IPS DF 6.9 (cell line): ENCODE measurements around the gene B3GALT5.

Source experiments
- DNase-seq: peaks from one replicate; pipeline ENCODE4 v3.0.0-alpha.2; 2013; ENCODE audit warnings: low read depth, low spot score
- H3K27ac ChIP-seq: one replicate; pipeline ENCODE4 v1.5.1; 2013; ENCODE audit warnings: low read length, control low read depth
- H3K27me3 ChIP-seq: 2 replicates; pipeline ENCODE4 v1.6.1; 2013; ENCODE audit warnings: mild to moderate bottlenecking, low read length; ENCODE audit not compliant: control insufficient read depth, insufficient read depth
- H3K36me3 ChIP-seq: 2 replicates; pipeline ENCODE4 v1.6.1; 2013; ENCODE audit warnings: low read length; ENCODE audit not compliant: control insufficient read depth, insufficient read depth
- H3K4me1 ChIP-seq: 2 replicates; pipeline ENCODE4 v1.6.1; 2013; ENCODE audit warnings: low read length; ENCODE audit not compliant: control insufficient read depth, insufficient read depth
- H3K4me3 ChIP-seq: 2 replicates; pipeline ENCODE4 v1.5.1; 2013; ENCODE audit warnings: mild to moderate bottlenecking, low read length
- H3K9me3 ChIP-seq: 2 replicates; pipeline ENCODE4 v1.6.1; 2013; ENCODE audit warnings: low read length, inconsistent platforms; ENCODE audit not compliant: control insufficient read depth, insufficient read depth
- WGBS: extraction: QIAGEN DNeasy Blood & Tissue Kit; methylation state at CpG from one replicate; pipeline ENCODE4 v1.1.7; 2013; ENCODE audit warnings: mixed read lengths, missing lambda C conversion rate; ENCODE audit not compliant: insufficient read length, insufficient coverage; 5-methylcytosine and 5-hydroxymethylcytosine counted together

The B3GALT5 gene

DNA sequence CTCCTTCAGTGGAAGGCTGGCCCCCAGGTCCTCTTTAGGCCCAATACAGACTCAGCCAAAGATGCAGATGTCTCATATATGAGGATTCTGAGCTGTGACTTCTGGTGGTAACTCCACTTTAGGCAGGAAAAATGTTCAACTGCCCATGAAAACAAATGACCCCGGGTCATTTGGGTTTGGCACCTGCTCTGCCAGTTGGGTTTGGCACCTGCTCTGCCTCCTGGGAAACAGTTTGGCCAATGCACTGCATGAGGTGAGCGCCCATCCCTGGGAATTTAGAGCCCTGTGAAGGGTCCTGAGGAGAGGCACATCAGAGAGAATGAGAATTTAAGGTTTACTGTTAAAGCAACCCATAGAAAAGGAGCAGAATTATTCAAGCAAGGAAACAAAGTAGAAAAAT is 45.3 kb downstream of the B3GALT5 start:
- Histone ChIP-seq H3K27me3 (no peaks in the 10 kb centered on the region), H3K9me3 (no peaks in the 10 kb centered on the region), H3K36me3 (peaks cover 10% of the 10 kb centered on the region), H3K4me3 (no peak overlapping the region), H3K27ac (no peak overlapping the region), H3K4me1 (peaks cover 2% of the 10 kb centered on the region; the same call in 1 of the 2 replicates)
- no peak for DNase-seq
- WGBS: no CpG with 5 or more reads among the region's 2 CpGs

DNA sequence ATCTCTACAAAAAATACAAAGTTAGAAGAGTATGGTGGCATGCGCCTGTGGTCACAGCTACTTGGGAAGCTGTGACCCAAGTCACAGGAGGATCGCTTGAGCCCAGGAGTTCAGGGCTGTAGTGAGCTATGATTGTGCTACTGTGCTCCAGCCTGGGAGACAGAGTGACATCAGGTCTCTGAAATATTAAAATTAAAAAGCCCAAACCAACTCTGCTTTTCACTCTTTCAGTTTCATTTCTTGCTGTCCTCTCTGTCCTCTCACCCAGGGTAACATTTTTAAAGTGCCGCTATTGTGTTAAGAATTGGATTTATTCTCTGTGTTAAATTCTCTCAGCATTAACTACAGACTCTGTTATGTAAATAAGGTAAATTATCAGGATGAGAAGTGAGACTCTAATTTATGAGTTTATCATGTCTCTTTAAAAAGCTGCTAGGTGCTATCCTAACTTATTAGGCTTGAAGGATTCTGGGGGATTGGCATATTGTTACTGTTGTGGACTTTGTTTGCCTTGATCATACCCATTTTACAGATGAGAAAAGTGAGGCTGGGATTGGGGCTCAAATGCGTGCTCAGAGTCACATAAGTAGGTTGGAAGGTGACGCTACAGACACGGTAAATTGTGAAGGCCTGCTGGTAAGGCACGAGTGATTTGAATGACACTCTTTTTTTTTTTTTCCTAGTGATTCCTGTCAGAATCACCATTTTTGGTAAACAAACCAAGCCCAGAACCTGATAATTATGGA is 46.5 kb downstream of the B3GALT5 start:
- no peak for DNase-seq
- Histone ChIP-seq H3K27me3 (no peaks in the 10 kb centered on the region), H3K36me3 (peaks cover 14% of the 10 kb centered on the region), H3K9me3 (no peaks in the 10 kb centered on the region), H3K27ac (no peak overlapping the region), H3K4me3 (no peak overlapping the region), H3K4me1 (peaks cover 2% of the 10 kb centered on the region; the same call in 1 of the 2 replicates)
- WGBS: no CpG with 5 or more reads among the region's 7 CpGs

- DNase-seq: no peak
- Histone ChIP-seq H3K4me1 (peaks cover 2% of the 10 kb centered on the region; the same call in 1 of the 2 replicates), H3K4me3 (no peak overlapping the region), H3K27ac (no peak overlapping the region), H3K9me3 (no peaks in the 10 kb centered on the region), H3K36me3 (peaks cover 13% of the 10 kb centered on the region), H3K27me3 (no peaks in the 10 kb centered on the region)
- no CpG with 5 or more reads among the region's 17 CpGs for WGBS
These were observed 47.6 kb downstream of the B3GALT5 start for GRCh38 chr21:39660191-39660980.

- no peak overlapping the region for H3K27ac ChIP-seq
- no peaks in the 10 kb centered on the region for H3K27me3 ChIP-seq
- no peak overlapping the region for H3K4me3 ChIP-seq
- DNase-seq: no peak
- peaks cover 2% of the 10 kb centered on the region; the same call in 1 of the 2 replicates for H3K4me1 ChIP-seq
- no peaks in the 10 kb centered on the region for H3K9me3 ChIP-seq
- WGBS: no CpG with 5 or more reads among the region's 18 CpGs
- peaks cover 13% of the 10 kb centered on the region for H3K36me3 ChIP-seq
These were observed 48.4 kb downstream of the B3GALT5 start for GRCh38 chr21:39661121-39661520.

- H3K36me3 ChIP-seq: peaks cover 11% of the 10 kb centered on the region
- H3K9me3 ChIP-seq: no peaks in the 10 kb centered on the region
- H3K27me3 ChIP-seq: no peaks in the 10 kb centered on the region
- H3K4me1 ChIP-seq: peaks cover 2% of the 10 kb centered on the region; the same call in 1 of the 2 replicates
- no CpG with 5 or more reads among the region's 9 CpGs for WGBS
- H3K4me3 ChIP-seq: no peak overlapping the region
- H3K27ac ChIP-seq: no peak overlapping the region
- DNase-seq: no peak
These were observed 49.0 kb downstream of the B3GALT5 start for GRCh38 chr21:39661740-39662139.

DNA sequence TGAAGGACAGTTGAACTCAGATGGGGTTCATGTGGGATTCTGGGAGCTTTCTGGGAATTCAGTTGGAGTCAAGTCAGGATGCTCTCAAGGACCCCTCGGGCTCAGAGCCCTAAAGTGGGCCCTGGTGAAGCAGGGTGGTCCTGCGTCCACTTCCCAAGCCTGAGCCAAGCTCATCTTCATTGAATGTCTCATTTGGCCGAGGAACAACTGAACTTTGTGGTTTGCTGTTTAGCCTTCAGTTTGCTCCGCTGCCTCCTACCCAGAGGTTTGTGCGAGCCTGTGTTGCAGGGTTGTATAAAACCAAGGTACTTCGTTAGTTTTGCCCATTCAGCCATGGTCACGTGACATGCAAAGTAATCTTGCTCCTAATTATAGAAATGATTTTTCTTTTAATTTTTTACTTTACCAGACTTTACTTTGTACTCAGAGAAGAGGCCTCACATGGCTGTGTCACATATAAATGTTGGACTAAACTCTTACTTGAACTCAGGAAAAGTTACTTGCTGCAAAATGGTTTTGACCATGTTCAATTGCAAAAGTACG is 49.7 kb downstream of the B3GALT5 start:
- Histone ChIP-seq H3K4me1 (peaks cover 2% of the 10 kb centered on the region; the same call in 1 of the 2 replicates), H3K27me3 (no peaks in the 10 kb centered on the region), H3K4me3 (no peak overlapping the region), H3K9me3 (no peaks in the 10 kb centered on the region), H3K36me3 (peaks cover 11% of the 10 kb centered on the region), H3K27ac (no peak overlapping the region)
- no peak for DNase-seq
- WGBS: no CpG with 5 or more reads among the region's 8 CpGs

- no peaks in the 10 kb centered on the region for H3K27me3 ChIP-seq
- DNase-seq: no peak
- no CpG with 5 or more reads among the region's 10 CpGs for WGBS
- no peak overlapping the region for H3K27ac ChIP-seq
- no peaks in the 10 kb centered on the region for H3K4me1 ChIP-seq
- H3K9me3 ChIP-seq: no peaks in the 10 kb centered on the region
- H3K36me3 ChIP-seq: peaks cover 11% of the 10 kb centered on the region
- H3K4me3 ChIP-seq: no peak overlapping the region
These were observed 50.3 kb downstream of the B3GALT5 start for GRCh38 chr21:39663066-39663465.

DNA sequence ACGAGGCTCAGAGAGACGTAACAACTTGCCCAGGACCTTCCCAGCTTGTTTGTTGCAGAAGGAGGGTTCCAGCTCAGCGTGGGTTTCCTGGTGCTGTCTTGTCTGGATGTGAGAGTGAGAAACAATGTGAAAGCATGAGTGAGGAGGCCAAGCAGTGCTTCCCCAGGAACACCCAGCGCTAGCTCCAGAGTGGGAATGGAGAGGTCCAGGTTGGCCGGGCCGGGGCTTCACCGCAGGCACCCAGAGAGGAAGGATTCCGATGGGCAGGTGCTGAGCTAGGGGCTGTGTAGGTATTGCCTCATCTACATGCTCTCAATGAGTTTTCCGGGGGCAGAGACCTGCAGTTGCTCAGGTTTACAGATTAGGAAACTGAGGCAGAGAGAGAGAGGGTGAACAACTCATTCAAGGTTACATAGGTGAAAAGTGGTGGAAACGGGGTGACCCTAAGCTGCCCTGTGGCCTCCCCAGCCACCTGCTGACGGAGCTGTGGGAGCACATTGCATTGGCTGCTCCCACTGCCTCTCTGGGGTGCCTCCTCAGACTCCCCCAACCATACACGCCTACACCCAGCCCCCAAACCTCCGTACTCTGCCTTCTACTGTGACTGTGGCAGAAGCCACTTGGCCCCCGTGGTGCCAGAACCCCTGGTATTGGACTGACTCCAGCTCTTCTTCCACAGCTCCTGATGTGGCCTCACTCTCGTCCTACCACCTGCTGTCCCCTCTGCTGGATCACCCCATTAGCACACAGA is 51.2 kb downstream of the B3GALT5 start:
- WGBS: no CpG with 5 or more reads among the region's 15 CpGs
- Histone ChIP-seq H3K27me3 (no peaks in the 10 kb centered on the region), H3K4me3 (no peak overlapping the region), H3K4me1 (no peaks in the 10 kb centered on the region), H3K27ac (no peak overlapping the region), H3K9me3 (no peaks in the 10 kb centered on the region), H3K36me3 (peaks cover 11% of the 10 kb centered on the region)
- no peak for DNase-seq

GRCh38 chr21:39664586-39664985 is 51.8 kb downstream of the B3GALT5 start:
- H3K9me3 ChIP-seq: no peaks in the 10 kb centered on the region
- no peak overlapping the region for H3K4me3 ChIP-seq
- no peaks in the 10 kb centered on the region for H3K4me1 ChIP-seq
- no peak for DNase-seq
- peaks cover 11% of the 10 kb centered on the region for H3K36me3 ChIP-seq
- no CpG with 5 or more reads among the region's 12 CpGs for WGBS
- no peaks in the 10 kb centered on the region for H3K27me3 ChIP-seq
- no peak overlapping the region for H3K27ac ChIP-seq

DNA sequence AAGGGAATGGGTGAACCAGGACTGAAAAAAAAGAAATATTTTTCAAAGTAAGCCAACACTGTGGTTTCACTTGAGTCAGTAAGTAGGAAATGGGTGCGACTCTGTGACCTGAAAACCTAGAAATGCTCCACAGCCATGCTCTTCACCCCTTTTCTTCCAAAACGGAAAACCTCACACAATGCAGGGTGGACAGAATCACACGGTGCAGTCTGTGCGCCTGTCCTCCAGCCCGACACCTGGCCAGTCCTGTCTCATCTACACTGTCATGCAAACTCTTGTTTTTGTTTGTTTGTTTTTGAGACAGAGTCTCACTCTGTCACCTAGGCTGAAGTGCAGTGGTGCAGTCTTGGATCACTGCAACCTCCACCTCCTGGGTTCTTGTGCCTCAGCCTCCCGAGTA is 53.3 kb downstream of the B3GALT5 start:
- no peaks in the 10 kb centered on the region for H3K9me3 ChIP-seq
- no peak overlapping the region for H3K4me3 ChIP-seq
- H3K4me1 ChIP-seq: no peaks in the 10 kb centered on the region
- no peak overlapping the region for H3K27ac ChIP-seq
- peaks cover 11% of the 10 kb centered on the region for H3K36me3 ChIP-seq
- DNase-seq: no peak
- no CpG with 5 or more reads among the region's 6 CpGs for WGBS
- no peaks in the 10 kb centered on the region for H3K27me3 ChIP-seq
